AG09319 (cell line): ENCODE measurements around the gene SKI.
A peak's percentile ranks its signal among the peaks of the same experiment; 100 is the strongest.

Experiments
- DNase-seq: peaks from one replicate; pipeline ENCODE4 v3.0.0-alpha.2; 2010; ENCODE audit warnings: low read depth; ENCODE audit errors: extremely low read depth
- TF ChIP-seq, protein P1 (sequence below): IDR thresholded peaks from 2 replicates; pipeline ENCODE4 v1.5.1; 2011; ENCODE audit warnings: low read depth, mild to moderate bottlenecking, inconsistent platforms, low read length, moderate library complexity

The SKI gene

DNA sequence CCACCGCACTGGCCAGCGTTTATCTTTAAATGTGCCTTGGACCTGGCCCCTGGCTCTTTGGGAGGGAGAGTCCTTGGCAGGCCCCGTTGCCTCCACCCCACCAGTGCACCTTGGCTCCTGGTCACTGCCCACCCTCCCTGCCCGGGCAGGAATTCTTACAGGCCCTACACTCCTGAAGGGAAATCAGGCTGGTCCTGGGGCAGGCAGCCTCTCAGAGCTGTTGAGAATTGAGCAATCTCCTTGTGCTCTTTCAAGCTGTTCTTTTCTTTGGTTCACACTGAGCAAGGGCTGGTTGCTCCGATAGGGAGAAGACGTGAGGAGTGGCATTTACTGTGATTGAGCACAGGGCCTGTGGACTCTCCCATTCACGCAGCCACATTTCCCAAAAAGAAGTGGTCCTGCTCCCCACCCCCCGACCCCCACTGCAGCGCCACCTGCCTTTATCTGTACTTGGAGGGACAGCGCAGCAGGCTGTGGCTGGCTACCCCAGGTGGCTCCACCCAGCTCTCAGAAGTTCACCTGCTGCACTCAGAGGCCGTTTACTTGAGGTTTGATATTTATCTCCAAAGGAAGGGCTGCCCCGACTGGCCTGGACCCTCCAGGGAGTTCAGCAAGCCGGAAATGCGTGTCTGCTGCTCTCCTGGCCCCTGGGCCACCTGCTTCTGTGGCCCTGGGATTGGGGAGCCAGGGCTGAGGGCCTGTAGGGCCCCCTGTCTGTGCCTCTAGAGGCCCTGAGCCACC lies 47.8 kb downstream of the SKI start:
- DNase-seq: no peak
- TF ChIP-seq, protein P1, sequence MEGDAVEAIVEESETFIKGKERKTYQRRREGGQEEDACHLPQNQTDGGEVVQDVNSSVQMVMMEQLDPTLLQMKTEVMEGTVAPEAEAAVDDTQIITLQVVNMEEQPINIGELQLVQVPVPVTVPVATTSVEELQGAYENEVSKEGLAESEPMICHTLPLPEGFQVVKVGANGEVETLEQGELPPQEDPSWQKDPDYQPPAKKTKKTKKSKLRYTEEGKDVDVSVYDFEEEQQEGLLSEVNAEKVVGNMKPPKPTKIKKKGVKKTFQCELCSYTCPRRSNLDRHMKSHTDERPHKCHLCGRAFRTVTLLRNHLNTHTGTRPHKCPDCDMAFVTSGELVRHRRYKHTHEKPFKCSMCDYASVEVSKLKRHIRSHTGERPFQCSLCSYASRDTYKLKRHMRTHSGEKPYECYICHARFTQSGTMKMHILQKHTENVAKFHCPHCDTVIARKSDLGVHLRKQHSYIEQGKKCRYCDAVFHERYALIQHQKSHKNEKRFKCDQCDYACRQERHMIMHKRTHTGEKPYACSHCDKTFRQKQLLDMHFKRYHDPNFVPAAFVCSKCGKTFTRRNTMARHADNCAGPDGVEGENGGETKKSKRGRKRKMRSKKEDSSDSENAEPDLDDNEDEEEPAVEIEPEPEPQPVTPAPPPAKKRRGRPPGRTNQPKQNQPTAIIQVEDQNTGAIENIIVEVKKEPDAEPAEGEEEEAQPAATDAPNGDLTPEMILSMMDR: no peak

DNA sequence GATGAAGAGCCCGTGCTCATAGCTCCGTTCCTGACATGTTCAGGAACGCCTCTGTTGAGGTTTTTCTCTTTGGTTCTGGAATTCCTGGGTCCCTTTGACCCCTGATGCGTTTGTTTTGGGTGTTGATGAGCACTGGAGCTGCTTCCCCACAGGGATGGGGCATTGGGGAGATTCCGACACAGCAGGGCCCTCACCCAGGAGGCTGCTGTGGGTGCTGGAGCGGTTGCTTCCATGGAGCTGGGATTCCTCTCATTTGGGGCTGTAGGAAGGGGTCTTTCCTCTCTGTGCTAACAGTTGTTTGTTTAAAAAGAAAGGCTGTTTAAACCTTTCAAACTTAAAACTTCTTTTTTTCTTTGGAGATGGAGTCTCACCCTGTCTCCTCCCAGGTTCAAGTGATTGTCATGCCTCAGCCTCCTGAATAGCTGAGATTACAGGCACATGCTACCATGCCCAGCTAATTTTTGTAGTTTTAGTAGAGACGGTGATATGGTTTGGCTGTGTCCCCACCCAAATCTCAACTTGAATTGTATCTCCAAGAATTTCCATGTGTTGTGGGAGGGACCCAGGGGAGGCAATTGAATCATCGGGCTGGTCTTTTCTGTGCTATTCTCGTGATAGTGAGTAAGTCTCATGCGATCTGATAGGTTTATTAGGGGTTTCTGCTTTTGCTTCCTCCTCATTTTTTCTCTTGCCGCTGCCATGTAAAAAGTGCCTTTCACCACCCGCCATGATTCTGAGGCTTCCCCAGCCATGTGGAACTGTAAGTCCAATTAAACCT lies 48.9 kb downstream of the SKI start:
- TF ChIP-seq, protein P1: no peak
- DNase-seq: no peak

DNA sequence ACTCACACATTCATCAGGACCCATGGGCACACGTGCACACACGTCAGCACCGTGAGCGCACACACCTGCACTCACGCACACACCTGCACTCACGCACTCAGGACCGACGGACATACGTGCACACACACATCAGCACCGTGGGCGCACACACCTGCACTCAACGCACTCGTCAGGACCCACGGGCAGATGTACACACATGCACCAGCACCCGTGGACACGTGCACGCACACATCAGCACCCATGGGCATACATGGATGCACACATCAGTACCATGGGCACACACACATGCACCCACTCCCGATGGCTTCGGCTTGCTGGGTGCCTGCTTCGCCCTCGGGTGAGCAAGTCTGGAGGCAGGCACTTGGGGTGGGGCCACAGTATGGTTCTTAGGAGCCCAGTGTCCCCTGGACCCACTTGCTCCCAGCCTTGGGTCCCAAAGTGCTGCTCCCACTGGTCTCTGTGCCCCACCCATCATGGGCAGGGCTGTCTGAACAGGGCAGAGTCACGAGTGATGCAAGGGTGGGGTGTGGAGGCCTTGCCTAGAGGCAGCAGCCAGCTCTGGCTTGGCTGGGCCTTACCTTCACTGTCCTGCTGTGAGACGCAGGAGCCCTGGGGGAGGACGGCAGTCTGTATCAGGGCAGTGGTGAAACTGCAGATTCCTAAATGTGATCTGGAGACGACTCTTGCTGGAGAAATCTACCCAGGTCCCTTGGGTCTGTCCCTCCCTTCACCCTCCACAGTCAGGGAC lies 49.8 kb downstream of the SKI start:
- TF ChIP-seq, protein P1: no peak

DNA sequence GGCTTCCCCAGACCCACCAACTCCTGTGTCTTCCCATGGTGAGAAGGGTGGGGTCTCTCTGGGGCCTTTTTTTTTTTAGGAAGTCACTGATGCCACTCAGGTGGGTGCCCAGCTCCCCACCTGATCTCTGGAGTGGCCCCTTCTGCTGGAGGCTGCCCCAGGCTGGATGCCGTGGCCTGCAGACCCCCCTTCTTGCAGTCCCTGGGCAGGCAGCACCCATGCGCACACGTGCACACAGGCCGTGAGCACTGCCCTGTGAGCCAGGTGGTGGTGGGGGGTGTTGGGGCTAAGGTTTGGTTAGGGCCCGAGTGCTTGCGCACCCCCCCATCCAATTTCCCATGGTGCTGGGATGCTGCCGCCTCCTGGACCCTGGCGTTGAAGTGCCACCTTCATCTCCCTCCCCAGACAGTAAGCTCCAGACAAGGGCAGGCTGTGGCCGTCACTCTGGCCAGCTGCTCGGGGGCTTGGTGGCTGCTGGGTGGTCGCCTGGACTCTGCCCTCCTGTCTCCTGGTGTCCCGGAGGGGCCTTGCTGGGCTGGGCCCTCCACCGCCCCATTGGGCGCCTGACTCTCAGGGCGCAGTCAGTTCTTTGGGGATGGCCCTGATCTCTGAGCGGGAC lies 50.6 kb downstream of the SKI start:
- TF ChIP-seq, protein P1: no peak
- DNase-seq: no peak

More for the DNA sequence above, 49.8 kb downstream of the SKI start:
- no peak for DNase-seq

DNA sequence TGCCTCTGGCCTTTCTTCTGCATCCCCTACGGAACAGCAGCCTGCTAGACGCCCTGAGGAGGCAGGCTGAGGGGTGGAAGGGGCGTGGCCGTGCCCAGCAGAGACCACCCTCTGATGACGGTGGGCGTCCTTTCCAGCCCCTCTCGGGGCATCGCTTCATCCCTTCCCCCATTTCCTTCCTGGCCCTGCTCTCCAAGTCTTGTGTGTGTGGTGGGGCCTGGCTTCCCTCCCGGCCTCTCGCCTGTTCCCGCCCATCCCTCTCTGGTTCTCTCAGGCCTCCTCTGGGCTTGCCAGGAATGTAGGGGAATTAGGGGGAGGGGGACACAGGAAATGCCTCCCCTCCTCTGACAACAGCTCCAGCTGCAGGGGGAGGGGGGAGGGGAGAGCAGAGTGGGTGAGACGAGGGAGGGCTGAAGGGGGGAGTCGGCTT lies 51.1 kb downstream of the SKI start:
- DNase-seq: peak; percentile 74
- TF ChIP-seq, protein P1: no peak

DNA sequence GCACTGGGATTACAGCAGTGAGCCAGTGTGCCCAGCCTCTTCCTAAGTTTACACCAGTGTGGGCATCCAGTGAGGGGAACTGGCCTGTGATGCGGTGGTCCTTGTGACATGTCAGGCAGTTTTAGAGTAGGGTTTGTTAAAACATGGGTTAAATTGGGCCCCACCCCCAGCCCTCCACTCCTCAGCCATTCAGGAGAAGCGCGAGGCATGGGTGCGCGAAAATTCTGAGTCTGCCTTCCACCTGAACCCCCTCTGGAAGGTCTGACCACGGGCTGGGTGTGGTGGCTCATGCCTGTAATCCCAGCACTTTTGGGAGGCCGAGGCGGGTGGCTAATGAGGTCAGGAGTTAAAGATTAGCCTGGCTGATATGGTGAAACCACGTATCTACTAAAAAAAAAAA lies 51.7 kb downstream of the SKI start:
- no peak for DNase-seq
- TF ChIP-seq, protein P1: no peak
